Daoy (cell line): ENCODE data around the gene PTX4. TPM values are rescaled to one million over a fixed set of nuclear protein-coding genes. Genes with fewer than 3 reads are reported as not detected.

Experiments
- DNase-seq: peaks from one replicate; pipeline ENCODE4 v3.0.0-alpha.2; 2015; ENCODE audit warnings: low read depth
- total RNA-seq: library from RNA; depleted of rRNA; stranded (reverse); fragments of >200 nt; shearing (Covaris generic); gene quantifications from 2 replicates; pipeline ENCODE4 v1.2.3, GENCODE V29; 2014; rRNA removed

The PTX4 gene
- not detected in 2 replicates for total RNA-seq

- no peak for DNase-seq
Measured at GRCh38 chr16:1488619-1489018, at the start of gene PTX4. TSS of gene PTX4 (minus strand) at chr16:1488944. CDS start at chr16:1488909, 35 bp downstream.

- no peak for DNase-seq
Measured at GRCh38 chr16:1537763-1538289, 49.1 kb upstream of the PTX4 start.

GRCh38 chr16:1537138-1537577 lies 48.4 kb upstream of the PTX4 start:
- no peak for DNase-seq

- DNase-seq, result no peak
Measured at GRCh38 chr16:1536601-1537000, 47.9 kb upstream of the PTX4 start.

GRCh38 chr16:1535391-1536291 lies 46.9 kb upstream of the PTX4 start:
- DNase-seq, result no peak

- DNase-seq, result no peak
Measured at GRCh38 chr16:1534021-1535020, 45.6 kb upstream of the PTX4 start.

- DNase-seq, result peak; percentile 37
Measured at GRCh38 chr16:1533443-1533951, 44.8 kb upstream of the PTX4 start, which contains the start of gene TMEM204. TSS of gene TMEM204 (plus strand) at chr16:1533666. CDS start at chr16:1534276, 610 bp downstream.

- DNase-seq, result no peak
Measured at GRCh38 chr16:1532771-1533170, 44.0 kb upstream of the PTX4 start.

- no peak for DNase-seq
Measured at GRCh38 chr16:1532081-1532760, 43.5 kb upstream of the PTX4 start.

GRCh38 chr16:1531638-1531910 lies 42.8 kb upstream of the PTX4 start:
- DNase-seq, result no peak

GRCh38 chr16:1530883-1531637 lies 42.3 kb upstream of the PTX4 start:
- no peak for DNase-seq

GRCh38 chr16:1530349-1530882 lies 41.7 kb upstream of the PTX4 start:
- DNase-seq, result no peak

GRCh38 chr16:1528921-1529537 lies 40.3 kb upstream of the PTX4 start:
- DNase-seq, result no peak

GRCh38 chr16:1527836-1528811 lies 39.4 kb upstream of the PTX4 start:
- DNase-seq, result peak; percentile 53

GRCh38 chr16:1526608-1527555 lies 38.1 kb upstream of the PTX4 start:
- no peak for DNase-seq

GRCh38 chr16:1525871-1526607 lies 37.3 kb upstream of the PTX4 start:
- DNase-seq, result no peak

- DNase-seq, result no peak
Measured at GRCh38 chr16:1524366-1524765, 35.6 kb upstream of the PTX4 start.
